GM18873 (cell line): ENCODE data around the gene GRPEL1.

Experiments
- ATAC-seq: cut with Tn5 transposase; IDR thresholded peaks from one replicate; pipeline ENCODE4 v1.9.1; 2021; ENCODE audit warnings: mild to moderate bottlenecking, moderate library complexity, moderate number of reproducible peaks; ENCODE audit not compliant: unreplicated experiment, low FRiP score

GRPEL1 gene

GRCh38 chr4:7046971-7047370, 20.9 kb downstream of the GRPEL1 start:
- no peak for ATAC-seq

- peak; percentile 32 for ATAC-seq
These were observed 21.6 kb downstream of the GRPEL1 start for GRCh38 chr4:7045961-7046921.

GRCh38 chr4:7045553-7045952, 22.3 kb downstream of the GRPEL1 start:
- no peak for ATAC-seq

- no peak for ATAC-seq
These were observed 23.5 kb downstream of the GRPEL1 start for GRCh38 chr4:7044137-7044930.

- ATAC-seq = peak; percentile 25
These were observed 24.4 kb downstream of the GRPEL1 start, which contains the start of gene TADA2B for GRCh38 chr4:7043284-7044136. TADA2B (plus strand) TSS chr4:7043372; CDS start chr4:7043580, 208 bp downstream.

GRCh38 chr4:7042503-7043283, 25.2 kb downstream of the GRPEL1 start:
- ATAC-seq = peak; percentile 57

- no peak for ATAC-seq
These were observed 25.9 kb downstream of the GRPEL1 start for GRCh38 chr4:7041801-7042502.

GRCh38 chr4:7041246-7041645, 26.6 kb downstream of the GRPEL1 start:
- ATAC-seq = no peak

GRCh38 chr4:7040765-7041164, 27.1 kb downstream of the GRPEL1 start:
- ATAC-seq = no peak

- ATAC-seq = no peak
These were observed 30.4 kb downstream of the GRPEL1 start for GRCh38 chr4:7037425-7037824.

GRCh38 chr4:7034262-7035081, 33.4 kb downstream of the GRPEL1 start:
- no peak for ATAC-seq

- ATAC-seq = no peak
These were observed 35.3 kb downstream of the GRPEL1 start for GRCh38 chr4:7032596-7032995.

GRCh38 chr4:7031558-7032449, 36.1 kb downstream of the GRPEL1 start:
- ATAC-seq = no peak

GRCh38 chr4:7030856-7031255, 37.0 kb downstream of the GRPEL1 start:
- ATAC-seq = no peak

GRCh38 chr4:7029921-7030320, 37.9 kb downstream of the GRPEL1 start:
- ATAC-seq = no peak

GRCh38 chr4:7029212-7029611, 38.7 kb downstream of the GRPEL1 start:
- no peak for ATAC-seq

- ATAC-seq = no peak
These were observed 40.0 kb downstream of the GRPEL1 start for GRCh38 chr4:7027913-7028312.
